Duodenal mucosa (tissue), 2 donors: Measurements from ENCODE around the gene TNS3.

ENCODE experiments used
- H3K27ac ChIP-seq: one replicate; pipeline ENCODE4 v1.7.0; 2013; ENCODE audit warnings: low read depth, low read length
- H3K27me3 ChIP-seq, 2 donors: one replicate each; pipeline ENCODE4 v1.7.0; 2013; ENCODE audit warnings: low read length in 2 of 2, control low read depth in 1 of 2; ENCODE audit not compliant: insufficient read depth in 2 of 2, control insufficient read depth in 1 of 2
- H3K36me3 ChIP-seq, 2 donors: one replicate each; pipeline ENCODE4 v1.7.0; 2013; ENCODE audit warnings: low read length in 2 of 2, control low read depth in 1 of 2; ENCODE audit not compliant: insufficient read depth in 2 of 2, control insufficient read depth in 1 of 2
- H3K4me1 ChIP-seq, 2 donors: one replicate each; pipeline ENCODE4 v1.7.0; 2013; ENCODE audit warnings: low read length in 2 of 2, control low read depth in 1 of 2; ENCODE audit not compliant: insufficient read depth in 2 of 2, control insufficient read depth in 1 of 2
- H3K4me3 ChIP-seq, 2 donors: one replicate each; pipeline ENCODE4 v1.7.0; 2013; ENCODE audit warnings: low read length in 2 of 2, low read depth in 1 of 2
- H3K9ac ChIP-seq, 2 donors: one replicate each; pipeline ENCODE4 v1.7.0; 2013; ENCODE audit warnings: low read length in 2 of 2, low read depth in 1 of 2
- H3K9me3 ChIP-seq, 2 donors: one replicate each; pipeline ENCODE4 v1.7.0; 2013; ENCODE audit warnings: low read length in 2 of 2, control low read depth in 1 of 2; ENCODE audit not compliant: control insufficient read depth in 1 of 2

TNS3 gene

GRCh38 chr7:47377741-47378140 lies 204.2 kb downstream of the TNS3 start:
- Histone ChIP-seq H3K27me3 (no peaks in the 10 kb centered on the region), H3K9me3 (no peaks in the 10 kb centered on the region), H3K36me3 (peaks cover 11 to 28% of the 10 kb centered on the region in 2 donors), H3K27ac (no peak overlapping the region), H3K9ac (no peak overlapping the region), H3K4me1 (peaks cover 58 to 59% of the 10 kb centered on the region in 2 donors), H3K4me3 (no peak overlapping the region)

- H3K27me3 ChIP-seq, result no peaks in the 10 kb centered on the region
- no peak overlapping the region for H3K9ac ChIP-seq
- no peak overlapping the region for H3K27ac ChIP-seq
- no peaks in the 10 kb centered on the region for H3K9me3 ChIP-seq
- peaks cover 11 to 28% of the 10 kb centered on the region in 2 donors for H3K36me3 ChIP-seq
- H3K4me3 ChIP-seq, result no peak overlapping the region
- peaks cover 63 to 65% of the 10 kb centered on the region in 2 donors for H3K4me1 ChIP-seq
These were observed 204.8 kb downstream of the TNS3 start for GRCh38 chr7:47376991-47377616.

GRCh38 chr7:47375121-47375938 lies 206.6 kb downstream of the TNS3 start:
- H3K27ac ChIP-seq, result no peak overlapping the region
- peaks cover 57 to 68% of the 10 kb centered on the region in 2 donors for H3K4me1 ChIP-seq
- H3K9me3 ChIP-seq, result no peaks in the 10 kb centered on the region
- H3K36me3 ChIP-seq, result peaks cover 7 to 30% of the 10 kb centered on the region in 2 donors
- no peaks in the 10 kb centered on the region for H3K27me3 ChIP-seq
- H3K4me3 ChIP-seq, result no peak overlapping the region
- H3K9ac ChIP-seq, result no peak overlapping the region

GRCh38 chr7:47374538-47374937 lies 207.4 kb downstream of the TNS3 start:
- Histone ChIP-seq H3K4me3 (no peak overlapping the region), H3K4me1 (peaks cover 49 to 66% of the 10 kb centered on the region in 2 donors), H3K36me3 (peaks cover 7 to 34% of the 10 kb centered on the region in 2 donors), H3K27ac (no peak overlapping the region), H3K27me3 (no peaks in the 10 kb centered on the region), H3K9me3 (no peaks in the 10 kb centered on the region), H3K9ac (no peak overlapping the region)

- H3K4me1 ChIP-seq, result peaks cover 46 to 66% of the 10 kb centered on the region in 2 donors
- peaks cover 10 to 38% of the 10 kb centered on the region in 2 donors for H3K36me3 ChIP-seq
- H3K27ac ChIP-seq, result no peak overlapping the region
- H3K4me3 ChIP-seq, result no peak overlapping the region
- no peaks in the 10 kb centered on the region for H3K9me3 ChIP-seq
- H3K9ac ChIP-seq, result no peak overlapping the region
- H3K27me3 ChIP-seq, result no peaks in the 10 kb centered on the region
These were observed 207.9 kb downstream of the TNS3 start for GRCh38 chr7:47373871-47374451.

- H3K36me3 ChIP-seq, result peaks cover 19 to 42% of the 10 kb centered on the region in 2 donors
- H3K27me3 ChIP-seq, result no peaks in the 10 kb centered on the region
- H3K27ac ChIP-seq, result no peak overlapping the region
- peak overlapping the region in 1 of 2 donors; percentile 34 for H3K9ac ChIP-seq
- H3K4me1 ChIP-seq, result peaks cover 42 to 55% of the 10 kb centered on the region in 2 donors
- no peaks in the 10 kb centered on the region for H3K9me3 ChIP-seq
- H3K4me3 ChIP-seq, result peak overlapping the region; percentile 17 to 18
These were observed 210.1 kb downstream of the TNS3 start for GRCh38 chr7:47371733-47372368.

DNA sequence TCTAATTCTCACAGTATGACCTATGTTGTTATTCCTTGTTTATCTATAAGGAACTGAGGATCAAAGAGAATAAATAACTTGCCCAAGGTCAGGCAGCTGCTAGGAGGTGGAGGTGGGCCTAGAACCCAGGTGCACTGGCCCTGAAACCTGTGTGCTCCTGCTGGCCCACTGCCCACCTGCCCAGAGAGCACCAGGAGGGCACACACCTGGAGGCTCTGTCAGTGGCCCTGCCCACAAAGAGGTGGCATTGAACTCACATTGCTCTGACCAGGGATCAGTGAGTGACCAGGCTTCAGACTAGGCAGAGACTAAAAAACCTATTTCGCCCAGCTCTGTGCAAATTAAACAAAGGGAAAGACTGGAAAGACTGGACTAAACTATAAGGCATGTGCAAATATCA lies 210.6 kb downstream of the TNS3 start:
- Histone ChIP-seq H3K27me3 (no peaks in the 10 kb centered on the region), H3K4me3 (no peak overlapping the region), H3K27ac (no peak overlapping the region), H3K4me1 (peaks cover 42 to 55% of the 10 kb centered on the region in 2 donors), H3K9ac (peak overlapping the region in 1 of 2 donors; percentile 21), H3K36me3 (peaks cover 19 to 44% of the 10 kb centered on the region in 2 donors), H3K9me3 (no peaks in the 10 kb centered on the region)

GRCh38 chr7:47370461-47371042 lies 211.4 kb downstream of the TNS3 start:
- H3K27me3 ChIP-seq, result no peaks in the 10 kb centered on the region
- peaks cover 19 to 44% of the 10 kb centered on the region in 2 donors for H3K36me3 ChIP-seq
- peaks cover 42 to 53% of the 10 kb centered on the region in 2 donors for H3K4me1 ChIP-seq
- H3K4me3 ChIP-seq, result no peak overlapping the region
- H3K27ac ChIP-seq, result no peak overlapping the region
- H3K9me3 ChIP-seq, result no peaks in the 10 kb centered on the region
- H3K9ac ChIP-seq, result no peak overlapping the region

- no peak overlapping the region for H3K27ac ChIP-seq
- no peak overlapping the region for H3K4me3 ChIP-seq
- H3K36me3 ChIP-seq, result peaks cover 19 to 41% of the 10 kb centered on the region in 2 donors
- H3K9ac ChIP-seq, result no peak overlapping the region
- H3K4me1 ChIP-seq, result peaks cover 37 to 44% of the 10 kb centered on the region in 2 donors
- no peaks in the 10 kb centered on the region for H3K9me3 ChIP-seq
- H3K27me3 ChIP-seq, result no peaks in the 10 kb centered on the region
These were observed 212.2 kb downstream of the TNS3 start for GRCh38 chr7:47369736-47370135.
